Heart left ventricle (tissue), 16 donors: Measurements from ENCODE around the gene WDR7. TPM values are rescaled to one million over a fixed set of nuclear protein-coding genes. Genes with fewer than 3 reads are reported as not detected.

Experiments
- ATAC-seq, 4 donors: fragments of 200-7000 bp; cut with Tn5 transposase; one replicate each; pipeline ENCODE4 v1.9.1; 2020 to 2022; ENCODE audit warnings: moderate library complexity in 4 of 4, mild to moderate bottlenecking in 3 of 4, moderate number of reproducible peaks in 1 of 4
- DNase-seq, 5 donors: peaks; one replicate each; pipeline ENCODE4 v3.0.0-alpha.2; 2020
- H3K27ac ChIP-seq, 12 donors: fragments of 200-600 bp; sonication (generic) in 4 of 12; one replicate each; pipeline versions ENCODE4 v1.5.0 to v1.8.0; 2016 to 2022; ENCODE audit warnings: mild to moderate bottlenecking in 2 of 12
- H3K27me3 ChIP-seq, 9 donors: fragments of 200-600 bp; sonication (generic) in 2 of 9; one replicate each; pipeline versions ENCODE4 v1.5.1 to v1.8.0; 2016 to 2022; ENCODE audit warnings: mild to moderate bottlenecking in 3 of 9
- H3K36me3 ChIP-seq, 9 donors: fragments of 200-600 bp; sonication (generic) in 2 of 9; one replicate each; pipeline versions ENCODE4 v1.5.0 to v1.8.0; 2018 to 2022; ENCODE audit warnings: mild to moderate bottlenecking in 2 of 9
- H3K4me1 ChIP-seq, 12 donors: fragments of 200-600 bp; sonication (generic) in 4 of 12; one replicate each; pipeline versions ENCODE4 v1.5.0 to v1.8.0; 2016 to 2022; ENCODE audit warnings: mild to moderate bottlenecking in 3 of 12
- H3K4me3 ChIP-seq, 12 donors: fragments of 200-600 bp; sonication (generic) in 4 of 12; one replicate each; pipeline versions ENCODE4 v1.5.0 to v1.8.0; 2017 to 2022; ENCODE audit warnings: mild to moderate bottlenecking in 9 of 12, moderate library complexity in 4 of 12
- H3K9me3 ChIP-seq, 12 donors: fragments of 200-600 bp; sonication (generic) in 4 of 12; one replicate each; pipeline versions ENCODE4 v1.5.0 to v1.8.0; 2016 to 2022; ENCODE audit warnings: mild to moderate bottlenecking in 1 of 12
- CTCF ChIP-seq, 12 donors: fragments of 200-600 bp; sonication (generic) in 4 of 12; IDR thresholded peaks; one replicate each; pipeline versions ENCODE4 v1.5.0 to v1.8.0; 2018 to 2022; ENCODE audit warnings: antibody characterized with exemption in 12 of 12, mild to moderate bottlenecking in 5 of 12
- POLR2A ChIP-seq, 2 donors: fragments of 450-650 bp; IDR thresholded peaks; one replicate each; pipeline ENCODE4 v1.6.1; 2017; ENCODE audit warnings: antibody characterized with exemption in 2 of 2, mild to moderate bottlenecking in 2 of 2, moderate library complexity in 2 of 2
- WGBS, 4 donors: extraction: QIAGEN DNeasy Blood & Tissue Kit in 2 of 4; methylation state at CpG; one replicate each; pipeline versions ENCODE4 v1.1.5 to v1.1.7; 2013 to 2018; 5-methylcytosine and 5-hydroxymethylcytosine counted together
- intact Hi-C, 10 donors: fragments of 100-400 bp; cut with DNase I; formaldehyde crosslinking; loops; one replicate each; pipeline versions ENCODE4 v1.11.1 to v1.14.2; 2022
- polyA plus RNA-seq, 2 donors: library from polyadenylated mRNA; stranded (reverse); fragments of 200-250 nt; gene quantifications; one replicate each; pipeline ENCODE4 v1.2.3, GENCODE V29; 2013
- total RNA-seq, 9 donors: library from RNA; depleted of rRNA in 2 of 9; stranded (reverse); fragments of >200 nt in 2 of 9; fragmentation: NEBNext Ultra II Directional in 3 of 9; extraction: Animal tissue kit (Norgen Biotek cat#: 25700) in 3 of 9; gene quantifications; one replicate each; pipeline versions ENCODE4 v1.1.0 to v1.2.4, GENCODE V29; 2016 to 2023
- donor health status: ischemic (EF 13 %, LVEDD 7.1; RV severe dilation, severe dysfunction).
- donor health status: healthy with polysubstance abuse.
- donor health status: DM: no; HTN: yes; CAD: no.
- donor health status: DM: no; HTN: no; CAD: no.
- donor health status: ischemic (EF 25% LVEDD 6.9; RV normal size, moderate dysfunction).
- donor health status: ischemic (EF 25% LVEDD 5.7; RV mildly dilated, moderate dysfunction).
- donor health status: healthy.
- donor health status: DM: yes; HTN: yes; CAD: no.
- donor health status: ischemic (EF 35%, LVEDD 5.7; RV mildly dilated, moderate dysfunction).
- donor health status: nonischemic (EF 11% LVEDD 7.7; RV severe dilation, severe dysfunction).
- donor health status: DM: yes; HTN: yes; CAD: no.
- donor health status: PGD.
- donor health status: ischemic (EF 29% LVEDD 5.4; RV normal size, mild dysfunction).
- donor health status: nonischemic (EF 23%, LVEDD 6.1; RV moderate dilation, normal function).

The WDR7 gene
- total and polyA plus RNA-seq, 11 donors: 4.3 to 33.6 (median 26.6) TPM

- peaks cover 0 to 40% (median 28%) of the 10 kb centered on the region in 9 donors for H3K36me3 ChIP-seq
- H3K27me3 ChIP-seq: no peaks in the 10 kb centered on the region
- DNase-seq: no peak
- TF ChIP-seq POLR2A (IDR thresholded peaks at IDR 0.05): no peak
- no peaks in the 10 kb centered on the region for H3K9me3 ChIP-seq
- no peak overlapping the region for H3K27ac ChIP-seq
- intact Hi-C loops: no loop called here
- whole genome bisulfite sequencing, 4 donors: 68 to 79% (median 75%) methylated on average over 2 of the region's 2 CpGs
- H3K4me1 ChIP-seq: peaks cover 0 to 48% (median 18%) of the 10 kb centered on the region in 12 donors
- H3K4me3 ChIP-seq: no peak overlapping the region
- no peak for ATAC-seq
Measured at GRCh38 chr18:56627991-56628390, 23.2 kb upstream of the WDR7 start.

GRCh38 chr18:56632070-56633022, 18.8 kb upstream of the WDR7 start:
- WGBS, 4 donors: 86 to 89% (median 88%) methylated on average over 7 of the region's 7 CpGs
- TF ChIP-seq POLR2A (IDR thresholded peaks at IDR 0.05): no peak
- H3K4me1 ChIP-seq: peaks cover 0 to 68% (median 40%) of the 10 kb centered on the region in 12 donors
- H3K27me3 ChIP-seq: no peaks in the 10 kb centered on the region
- DNase-seq (no peak), ATAC-seq (no peak)
- H3K4me3 ChIP-seq: no peak overlapping the region
- intact Hi-C loops: loop anchor here in 1 of 10 donors (10.0 kb wide), 1 partner anchor 62 kb away; no protein-coding TSS in a partner anchor
- H3K36me3 ChIP-seq: peaks cover 0 to 22% (median 4%) of the 10 kb centered on the region in 9 donors
- no peaks in the 10 kb centered on the region for H3K9me3 ChIP-seq
- no peak overlapping the region for H3K27ac ChIP-seq

GRCh38 chr18:56635007-56635406, 16.2 kb upstream of the WDR7 start:
- WGBS, 4 donors: 86 to 91% (median 88%) methylated on average over 5 of the region's 5 CpGs
- DNase-seq: no peak

GRCh38 chr18:56637176-56637575, 14.0 kb upstream of the WDR7 start:
- H3K27me3 ChIP-seq: no peaks in the 10 kb centered on the region
- peak overlapping the region; percentile 70 to 98 (median 87) for H3K4me3 ChIP-seq
- H3K9me3 ChIP-seq: no peaks in the 10 kb centered on the region
- peaks cover 0 to 22% (median 4%) of the 10 kb centered on the region in 9 donors for H3K36me3 ChIP-seq
- intact Hi-C loops: loop anchor here in 1 of 10 donors (10.0 kb wide), 1 partner anchor 58 kb away; no protein-coding TSS in a partner anchor
- DNase-seq (no peak), ATAC-seq (no peak)
- peak overlapping the region in 11 of 12 donors; percentile 89 to 99 (median 97) for H3K27ac ChIP-seq
- no peak for TF ChIP-seq POLR2A (IDR thresholded peaks at IDR 0.05)
- TF ChIP-seq CTCF (IDR thresholded peaks at IDR 0.05): no peak
- 2 to 5% (median 3%) methylated on average over 8 of the region's 8 CpGs for WGBS, 4 donors
- peaks cover 0 to 51% (median 34%) of the 10 kb centered on the region in 12 donors for H3K4me1 ChIP-seq

More at GRCh38 chr18:56635007-56635406, 16.2 kb upstream of the WDR7 start:
- peaks cover 0 to 59% (median 40%) of the 10 kb centered on the region in 12 donors for H3K4me1 ChIP-seq
- TF ChIP-seq CTCF (IDR thresholded peaks at IDR 0.05) (no peak), POLR2A (IDR thresholded peaks at IDR 0.05) (no peak)
- no peak for ATAC-seq
- H3K27me3 ChIP-seq: no peaks in the 10 kb centered on the region
- H3K36me3 ChIP-seq: peaks cover 0 to 22% (median 4%) of the 10 kb centered on the region in 9 donors
- H3K4me3 ChIP-seq: no peak overlapping the region
- H3K27ac ChIP-seq: no peak overlapping the region
- no peaks in the 10 kb centered on the region for H3K9me3 ChIP-seq
- intact Hi-C loops: loop anchor here in 1 of 10 donors (10.0 kb wide), 1 partner anchor 60 kb away; no protein-coding TSS in a partner anchor
